Mesendoderm (in vitro differentiated cells): ENCODE results near the gene CFAP221.

ENCODE experiments used
- DNase-seq: peaks from one replicate; pipeline ENCODE4 v3.0.0; 2013
- H2AK5ac ChIP-seq: 2 replicates; pipeline ENCODE4 v1.6.1; 2013; ENCODE audit warnings: low read length, inconsistent platforms
- H2BK120ac ChIP-seq: 2 replicates; pipeline ENCODE4 v1.6.1; 2013; ENCODE audit warnings: low read depth, mild to moderate bottlenecking, low read length, moderate library complexity, mixed read lengths
- H2BK15ac ChIP-seq: replicated peaks from 2 replicates; pipeline ENCODE4 v1.6.1; 2013; ENCODE audit warnings: low read depth, mild to moderate bottlenecking, moderate library complexity
- H2BK5ac ChIP-seq: 2 replicates; pipeline ENCODE4 v1.6.1; 2013; ENCODE audit warnings: low read length, inconsistent platforms
- H3K18ac ChIP-seq: 2 replicates; pipeline ENCODE4 v1.6.1; 2013; ENCODE audit warnings: mild to moderate bottlenecking, low read length, mixed read lengths
- H3K23ac ChIP-seq: one replicate; pipeline ENCODE4 v1.6.1; 2013; ENCODE audit warnings: low read length
- H3K27ac ChIP-seq: 2 replicates; pipeline ENCODE4 v1.5.1; 2013; ENCODE audit warnings: low read depth, mild to moderate bottlenecking, inconsistent platforms, low read length, moderate library complexity
- H3K27me3 ChIP-seq: 2 replicates; pipeline ENCODE4 v1.6.1; 2013; ENCODE audit warnings: low read length, control low read depth, mild to moderate bottlenecking, inconsistent platforms; ENCODE audit not compliant: insufficient read depth, poor library complexity
- H3K36me3 ChIP-seq: 2 replicates; pipeline ENCODE4 v1.6.1; 2013; ENCODE audit warnings: low read length, inconsistent platforms; ENCODE audit not compliant: control insufficient read depth, insufficient read depth
- H3K4ac ChIP-seq: one replicate; pipeline ENCODE4 v1.6.1; 2013; ENCODE audit warnings: low read depth, mild to moderate bottlenecking, low read length, moderate library complexity
- H3K4me1 ChIP-seq: 2 replicates; pipeline ENCODE4 v1.6.1; 2013; ENCODE audit warnings: low read depth, low read length, inconsistent platforms; ENCODE audit not compliant: control insufficient read depth
- H3K4me2 ChIP-seq: 2 replicates; pipeline ENCODE4 v1.6.1; 2013; ENCODE audit warnings: low read length
- H3K4me3 ChIP-seq: 2 replicates; pipeline ENCODE4 v1.5.1; 2013; ENCODE audit warnings: mild to moderate bottlenecking, low read length
- H3K56ac ChIP-seq: one replicate; pipeline ENCODE4 v1.6.1; 2013; ENCODE audit warnings: low read length
- H3K79me1 ChIP-seq: 2 replicates; pipeline ENCODE4 v1.6.1; 2013; ENCODE audit warnings: low read length, inconsistent platforms
- H3K79me2 ChIP-seq: 2 replicates; pipeline ENCODE4 v1.6.1; 2013; ENCODE audit warnings: mild to moderate bottlenecking, low read length; ENCODE audit not compliant: control insufficient read depth, insufficient read depth
- H3K9ac ChIP-seq: 2 replicates; pipeline ENCODE4 v1.6.1; 2013; ENCODE audit warnings: low read length, inconsistent platforms
- H4K5ac ChIP-seq: one replicate; pipeline ENCODE4 v1.6.1; 2013; ENCODE audit warnings: low read length
- H4K8ac ChIP-seq: one replicate; pipeline ENCODE4 v1.6.1; 2013; ENCODE audit warnings: low read depth, mild to moderate bottlenecking, control low read depth, low read length, moderate library complexity
- WGBS: extraction: QIAGEN DNeasy Blood & Tissue Kit; methylation state at CpG from one replicate; pipeline ENCODE4 v1.1.7; 2013; ENCODE audit warnings: low lambda C conversion rate, missing lambda C conversion rate; ENCODE audit not compliant: insufficient coverage; ENCODE audit errors: extremely low coverage; 5-methylcytosine and 5-hydroxymethylcytosine counted together

CFAP221 gene

GRCh38 chr2:119638685-119639554 is 94.7 kb downstream of the CFAP221 start:
- Histone ChIP-seq H2AK5ac (no peak overlapping the region), H4K5ac (no peak overlapping the region), H2BK15ac (no peak overlapping the region), H3K79me2 (no peaks in the 10 kb centered on the region), H3K4me2 (no peak overlapping the region), H3K27me3 (no peaks in the 10 kb centered on the region), H3K36me3 (no peaks in the 10 kb centered on the region), H3K4me1 (no peaks in the 10 kb centered on the region), H3K23ac (no peak overlapping the region), H3K4ac (no peak overlapping the region), H3K56ac (no peak overlapping the region), H3K4me3 (no peak overlapping the region), H3K79me1 (no peaks in the 10 kb centered on the region), H3K18ac (no peak overlapping the region), H3K27ac (no peak overlapping the region), H2BK5ac (no peak overlapping the region), H3K9ac (no peak overlapping the region), H2BK120ac (no peak overlapping the region), H4K8ac (no peak overlapping the region)
- DNase-seq = peak; percentile 78
- no CpG with 5 or more reads among the region's 19 CpGs for WGBS

DNA sequence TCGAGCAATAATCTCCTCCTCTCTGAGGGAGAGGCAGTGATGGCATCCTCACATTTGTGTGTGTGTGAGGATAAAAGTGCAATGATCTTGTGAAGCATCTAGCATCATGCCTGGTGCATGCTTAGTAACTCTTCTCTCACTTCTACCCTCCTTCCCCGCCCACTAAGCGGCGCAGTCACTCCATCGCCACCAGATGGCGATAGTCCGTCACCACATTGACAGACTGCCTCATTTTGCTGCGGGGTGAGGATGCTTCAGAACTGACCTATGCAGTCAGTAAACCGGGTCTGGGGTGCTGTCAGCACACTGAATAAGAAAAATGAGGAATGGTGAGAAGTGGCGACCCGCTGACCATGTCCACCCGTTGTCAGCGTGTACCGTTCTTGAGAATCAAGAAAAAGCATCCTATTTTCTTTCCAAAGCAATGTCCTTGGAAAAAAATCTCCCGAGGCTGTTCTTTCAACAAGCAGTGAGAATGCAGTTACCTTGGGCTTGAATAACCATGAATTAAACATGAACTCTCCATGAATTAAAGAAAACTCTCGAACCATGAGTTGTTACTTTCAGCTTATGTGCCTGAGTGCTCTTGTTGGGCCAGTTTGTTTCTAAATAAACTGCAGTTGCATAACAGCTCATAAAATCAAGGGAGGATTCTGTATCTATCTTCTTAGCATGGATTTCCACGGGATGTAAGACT is 97.5 kb downstream of the CFAP221 start:
- peak; percentile 86 for DNase-seq
- H3K18ac ChIP-seq = no peak overlapping the region
- H3K36me3 ChIP-seq = no peaks in the 10 kb centered on the region
- H3K4ac ChIP-seq = no peak overlapping the region
- no peak overlapping the region for H4K8ac ChIP-seq
- no peak overlapping the region for H3K4me2 ChIP-seq
- no peak overlapping the region for H2BK15ac ChIP-seq
- no peaks in the 10 kb centered on the region for H3K79me2 ChIP-seq
- no peak overlapping the region for H4K5ac ChIP-seq
- no CpG with 5 or more reads among the region's 17 CpGs for WGBS
- H3K27me3 ChIP-seq = no peaks in the 10 kb centered on the region
- no peaks in the 10 kb centered on the region for H3K4me1 ChIP-seq
- no peak overlapping the region for H2BK120ac ChIP-seq
- H3K4me3 ChIP-seq = no peak overlapping the region
- H3K56ac ChIP-seq = no peak overlapping the region
- no peak overlapping the region for H3K27ac ChIP-seq
- H3K9ac ChIP-seq = no peak overlapping the region
- no peak overlapping the region for H2BK5ac ChIP-seq
- no peak overlapping the region for H3K23ac ChIP-seq
- no peak overlapping the region for H2AK5ac ChIP-seq
- H3K79me1 ChIP-seq = no peaks in the 10 kb centered on the region

DNA sequence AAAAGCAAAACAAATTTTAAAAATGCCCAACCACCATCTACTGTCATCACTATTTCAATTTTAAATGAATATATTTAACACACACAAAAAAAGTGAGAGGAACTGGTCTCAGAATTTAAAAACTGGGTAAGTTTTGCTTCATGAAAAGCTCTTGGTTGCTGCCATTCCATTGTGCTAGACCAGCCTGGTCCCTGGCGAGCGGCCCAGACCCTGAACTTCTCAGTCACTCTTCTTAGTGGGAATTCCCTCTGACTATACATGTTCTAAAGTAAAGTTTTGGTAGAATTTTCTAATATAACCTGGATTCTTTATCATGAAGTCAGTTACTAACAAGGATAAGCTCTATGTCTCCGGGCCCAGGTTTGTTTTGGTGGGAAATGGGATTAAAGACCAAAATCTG is 99.9 kb downstream of the CFAP221 start:
- Histone ChIP-seq H4K5ac (no peak overlapping the region), H3K18ac (no peak overlapping the region), H3K23ac (no peak overlapping the region), H2BK15ac (no peak overlapping the region), H3K4me3 (no peak overlapping the region), H2BK5ac (no peak overlapping the region), H3K4me2 (no peak overlapping the region), H3K9ac (no peak overlapping the region), H3K27me3 (no peaks in the 10 kb centered on the region), H2AK5ac (no peak overlapping the region), H3K56ac (no peak overlapping the region), H3K79me1 (no peaks in the 10 kb centered on the region), H3K27ac (no peak overlapping the region), H3K4me1 (no peaks in the 10 kb centered on the region), H2BK120ac (no peak overlapping the region), H4K8ac (no peak overlapping the region), H3K79me2 (no peaks in the 10 kb centered on the region), H3K4ac (no peak overlapping the region), H3K36me3 (no peaks in the 10 kb centered on the region)
- DNase-seq = no peak
- WGBS = no CpG with 5 or more reads among the region's 3 CpGs

DNA sequence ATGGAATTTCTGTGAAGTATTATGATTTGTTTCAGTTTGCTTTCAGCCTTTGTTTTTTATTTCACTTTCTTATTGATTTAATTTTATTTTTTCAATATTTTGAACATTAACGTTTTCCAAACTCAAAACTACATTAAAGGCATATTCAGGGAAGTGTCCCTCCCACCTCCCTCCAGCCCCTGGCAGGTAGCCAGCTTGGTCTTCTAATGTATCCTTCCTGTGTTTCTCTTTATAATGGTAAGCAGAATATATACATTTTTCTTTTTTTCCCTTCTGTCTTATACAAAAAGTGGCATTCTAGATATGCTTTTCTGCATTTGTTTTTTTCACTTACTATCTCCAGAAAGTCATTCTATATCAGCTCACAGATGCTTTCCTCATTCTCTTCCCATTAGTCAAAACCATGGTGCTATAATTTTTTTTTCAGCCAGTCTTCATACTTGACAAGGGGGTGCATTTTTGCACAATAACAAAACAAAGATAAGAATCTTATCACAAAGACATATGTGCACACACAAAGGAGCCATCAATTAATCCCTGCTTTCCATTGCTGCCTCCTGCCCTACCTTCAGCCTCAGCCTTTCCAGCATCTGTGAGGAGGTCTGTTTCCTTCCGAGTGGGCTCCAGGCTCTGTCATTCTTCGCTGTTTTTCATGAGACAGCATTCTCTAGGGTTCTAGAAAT is 101.1 kb downstream of the CFAP221 start:
- Histone ChIP-seq H2BK120ac (no peak overlapping the region), H4K5ac (no peak overlapping the region), H3K79me1 (no peaks in the 10 kb centered on the region), H2AK5ac (no peak overlapping the region), H3K23ac (no peak overlapping the region), H3K4me3 (no peak overlapping the region), H3K27ac (no peak overlapping the region), H3K4me2 (no peak overlapping the region), H2BK5ac (no peak overlapping the region), H3K56ac (no peak overlapping the region), H3K79me2 (no peaks in the 10 kb centered on the region), H2BK15ac (no peak overlapping the region), H3K27me3 (no peaks in the 10 kb centered on the region), H3K4ac (no peak overlapping the region), H4K8ac (no peak overlapping the region), H3K4me1 (no peaks in the 10 kb centered on the region), H3K9ac (no peak overlapping the region), H3K18ac (no peak overlapping the region), H3K36me3 (no peaks in the 10 kb centered on the region)
- no CpG with 5 or more reads among the region's 3 CpGs for WGBS
- no peak for DNase-seq

- Histone ChIP-seq H3K9ac (no peak overlapping the region), H3K18ac (no peak overlapping the region), H3K56ac (no peak overlapping the region), H3K79me2 (no peaks in the 10 kb centered on the region), H3K27me3 (no peaks in the 10 kb centered on the region), H3K79me1 (no peaks in the 10 kb centered on the region), H2BK5ac (no peak overlapping the region), H3K36me3 (no peaks in the 10 kb centered on the region), H3K4me2 (no peak overlapping the region), H3K4me1 (no peaks in the 10 kb centered on the region), H4K8ac (no peak overlapping the region), H3K4me3 (no peak overlapping the region), H3K27ac (no peak overlapping the region), H2BK15ac (no peak overlapping the region), H3K4ac (no peak overlapping the region), H2BK120ac (no peak overlapping the region), H3K23ac (no peak overlapping the region), H2AK5ac (no peak overlapping the region), H4K5ac (no peak overlapping the region)
- no CpG with 5 or more reads among the region's 3 CpGs for WGBS
- no peak for DNase-seq
These were observed 101.9 kb downstream of the CFAP221 start for GRCh38 chr2:119646149-119646548.
